Memory B cell (primary cell): ENCODE measurements around the gene PCDHB15.

Experiments used
- ATAC-seq: fragments of 150-1000 bp; cut with Tn5 transposase; 2 replicates; pipeline ENCODE4 v1.10.0; 2021; ENCODE audit warnings: low read depth, mild to moderate bottlenecking, moderate library complexity
- DNase-seq, 2 donors: peaks; one replicate each; pipeline ENCODE4 v3.0.0; 2022; ENCODE audit warnings: low spot score in 2 of 2
- H3K27ac Mint-ChIP-seq: one replicate; pipeline ENCODE4 v1.8.0; 2022; ENCODE audit warnings: mild to moderate bottlenecking, moderate library complexity, mixed read lengths
- H3K27me3 Mint-ChIP-seq: one replicate; pipeline ENCODE4 v1.8.0; 2022; ENCODE audit warnings: mixed read lengths
- H3K36me3 Mint-ChIP-seq: one replicate; pipeline ENCODE4 v1.8.0; 2022; ENCODE audit warnings: mild to moderate bottlenecking, mixed read lengths
- H3K4me1 Mint-ChIP-seq: one replicate; pipeline ENCODE4 v1.8.0; 2022; ENCODE audit warnings: mixed read lengths
- H3K4me3 Mint-ChIP-seq: one replicate; pipeline ENCODE4 v1.8.0; 2022; ENCODE audit warnings: mild to moderate bottlenecking, moderate library complexity, mixed read lengths
- H3K9me3 Mint-ChIP-seq: one replicate; pipeline ENCODE4 v1.8.0; 2022; ENCODE audit warnings: mixed read lengths

Gene PCDHB15

GRCh38 chr5:141272906-141273305 is 27.7 kb downstream of the PCDHB15 start:
- Mint-ChIP-seq H3K27me3 (no peaks in the 10 kb centered on the region), H3K27ac (no peak overlapping the region), H3K4me3 (no peak overlapping the region), H3K9me3 (peaks cover 33% of the 10 kb centered on the region), H3K4me1 (no peaks in the 10 kb centered on the region), H3K36me3 (peaks cover 46% of the 10 kb centered on the region)
- DNase-seq, result no peak
- no peak for ATAC-seq

DNA sequence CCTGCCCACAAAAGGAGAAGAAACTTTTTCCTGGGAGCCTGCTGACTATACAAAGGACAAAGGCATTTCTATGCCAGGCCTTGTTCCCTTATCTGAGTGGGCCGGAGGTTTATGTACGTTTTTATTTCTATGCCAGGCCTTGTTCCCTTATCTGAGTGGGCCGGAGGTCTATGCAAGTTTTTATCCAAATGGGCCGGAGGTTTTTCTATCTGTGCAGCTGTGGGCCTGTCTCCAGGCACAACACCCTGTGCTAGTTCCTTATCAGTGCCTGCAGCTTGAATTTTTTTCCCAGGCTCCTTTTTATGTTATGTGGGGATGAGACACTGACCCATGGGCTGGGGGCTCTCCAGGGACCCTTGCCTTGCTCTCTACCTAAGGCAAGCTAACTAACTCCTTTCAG is 53.2 kb downstream of the PCDHB15 start:
- H3K9me3 Mint-ChIP-seq, result peaks cover 20% of the 10 kb centered on the region
- no peaks in the 10 kb centered on the region for H3K27me3 Mint-ChIP-seq
- no peak overlapping the region for H3K4me3 Mint-ChIP-seq
- DNase-seq (no peak), ATAC-seq (no peak)
- H3K36me3 Mint-ChIP-seq, result peaks cover 43% of the 10 kb centered on the region
- peaks cover 7% of the 10 kb centered on the region for H3K4me1 Mint-ChIP-seq
- H3K27ac Mint-ChIP-seq, result no peak overlapping the region
